Upper lobe of left lung (tissue), 6 donors: ENCODE results near the gene HDAC2. TPM values are rescaled to one million over a fixed set of nuclear protein-coding genes. Genes with fewer than 3 reads are reported as not detected.

Experiments used
- ATAC-seq, 2 donors: fragments of 200-7000 bp; cut with Tn5 transposase; one replicate each; pipeline ENCODE4 v1.9.1; 2022; ENCODE audit warnings: mild to moderate bottlenecking in 2 of 2, moderate library complexity in 2 of 2; ENCODE audit not compliant: low FRiP score in 2 of 2
- DNase-seq, 2 donors: peaks; one replicate each; pipeline ENCODE4 v3.0.0-alpha.2; 2019 to 2020
- H3K27ac ChIP-seq, 4 donors: fragments of 200-600 bp; sonication (generic); one replicate each; pipeline ENCODE4 v1.5.1; 2016 to 2019
- H3K27me3 ChIP-seq, 4 donors: fragments of 200-600 bp; sonication (generic); one replicate each; pipeline ENCODE4 v1.5.1; 2017 to 2019
- H3K36me3 ChIP-seq, 4 donors: fragments of 200-600 bp; sonication (generic); one replicate each; pipeline ENCODE4 v1.5.1; 2016 to 2019
- H3K4me1 ChIP-seq, 4 donors: fragments of 200-600 bp; sonication (generic); one replicate each; pipeline ENCODE4 v1.5.1; 2018 to 2019
- H3K4me3 ChIP-seq, 4 donors: fragments of 200-600 bp; sonication (generic); one replicate each; pipeline ENCODE4 v1.5.1; 2017 to 2019; ENCODE audit warnings: mild to moderate bottlenecking in 2 of 4, moderate library complexity in 1 of 4
- H3K9me3 ChIP-seq, 4 donors: fragments of 200-600 bp; sonication (generic); one replicate each; pipeline ENCODE4 v1.5.1; 2018 to 2019
- CTCF ChIP-seq, 6 experiments: fragments of 450-650 bp in 4 of 6; fragments of 200-600 bp in 2 of 6; sonication (generic) in 2 of 6; IDR thresholded peaks; one replicate each; pipeline ENCODE4 v1.5.1; 2016 to 2019; ENCODE audit warnings: antibody characterized with exemption in 6 of 6
- EP300 ChIP-seq, 4 donors: sonication (generic); formaldehyde crosslinking; IDR thresholded peaks; one replicate each; pipeline ENCODE4 v1.5.1; 2017; ENCODE audit warnings: antibody characterized with exemption in 4 of 4, control low read depth in 2 of 4
- POLR2A ChIP-seq, 4 donors: fragments of 450-650 bp; IDR thresholded peaks; one replicate each; pipeline ENCODE4 v1.5.1; 2016 to 2017; ENCODE audit warnings: antibody characterized with exemption in 4 of 4, mild to moderate bottlenecking in 2 of 4
- POLR2AphosphoS5 ChIP-seq, 2 donors: sonication (generic); formaldehyde crosslinking; IDR thresholded peaks; one replicate each; pipeline ENCODE4 v1.5.1; 2017; ENCODE audit warnings: antibody characterized with exemption in 2 of 2
- WGBS, 2 donors: methylation state at CpG; one replicate each; pipeline ENCODE4 v1.1.5; 2017 to 2018; 5-methylcytosine and 5-hydroxymethylcytosine counted together
- total RNA-seq, 6 donors: library from RNA; depleted of rRNA in 4 of 6; stranded (reverse); fragments of >200 nt in 4 of 6; gene quantifications; one replicate each; pipeline versions ENCODE4 v1.1.0 to v1.2.1, GENCODE V29; 2016 to 2021
- donor health status: DM: no; HTN: no; CAD: no; lungs with moderate emphysema.
- donor health status: DM: no; HTN: yes; CAD: no; lungs with severe emphysema.

Gene HDAC2
- total RNA-seq, 6 donors from 2014 or later = 19.9 to 125 (median 44.0) TPM

GRCh38 chr6:114009192-114009591, 38.2 kb upstream of the HDAC2 start:
- no peaks in the 10 kb centered on the region for H3K27me3 ChIP-seq
- no peak overlapping the region for H3K27ac ChIP-seq
- H3K4me3 ChIP-seq = no peak overlapping the region
- no peak for DNase-seq
- no peak for TF ChIP-seq CTCF (IDR thresholded peaks at IDR 0.05)
- TF ChIP-seq EP300 (IDR thresholded peaks at IDR 0.05) = no peak
- no peak for TF ChIP-seq POLR2AphosphoS5 (IDR thresholded peaks at IDR 0.05)
- no peak for TF ChIP-seq POLR2A (IDR thresholded peaks at IDR 0.05)
- no peak for ATAC-seq
- WGBS, 2 donors = 59 to 69% methylated on average over 2 of the region's 2 CpGs
- H3K36me3 ChIP-seq = no peaks in the 10 kb centered on the region
- H3K9me3 ChIP-seq = no peaks in the 10 kb centered on the region
- H3K4me1 ChIP-seq = no peaks in the 10 kb centered on the region

GRCh38 chr6:114008331-114008730, 37.4 kb upstream of the HDAC2 start:
- 66 to 73% methylated on average over 4 of the region's 4 CpGs for WGBS, 2 donors
- Histone ChIP-seq H3K27me3 (no peaks in the 10 kb centered on the region), H3K4me1 (no peaks in the 10 kb centered on the region), H3K4me3 (no peak overlapping the region), H3K9me3 (no peaks in the 10 kb centered on the region), H3K27ac (no peak overlapping the region), H3K36me3 (no peaks in the 10 kb centered on the region)
- TF ChIP-seq EP300 (IDR thresholded peaks at IDR 0.05) (no peak), CTCF (IDR thresholded peaks at IDR 0.05) (no peak), POLR2A (IDR thresholded peaks at IDR 0.05) (no peak), POLR2AphosphoS5 (IDR thresholded peaks at IDR 0.05) (no peak)
- no peak for DNase-seq
- ATAC-seq = no peak

GRCh38 chr6:114007516-114007915, 36.6 kb upstream of the HDAC2 start:
- H3K4me1 ChIP-seq = no peaks in the 10 kb centered on the region
- 86 to 97% methylated on average over 2 of the region's 2 CpGs for WGBS, 2 donors
- H3K36me3 ChIP-seq = no peaks in the 10 kb centered on the region
- H3K9me3 ChIP-seq = no peaks in the 10 kb centered on the region
- no peak for ATAC-seq
- no peaks in the 10 kb centered on the region for H3K27me3 ChIP-seq
- TF ChIP-seq CTCF (IDR thresholded peaks at IDR 0.05) (no peak), POLR2AphosphoS5 (IDR thresholded peaks at IDR 0.05) (no peak), EP300 (IDR thresholded peaks at IDR 0.05) (no peak), POLR2A (IDR thresholded peaks at IDR 0.05) (no peak)
- no peak overlapping the region for H3K4me3 ChIP-seq
- no peak for DNase-seq
- no peak overlapping the region for H3K27ac ChIP-seq

- Histone ChIP-seq H3K4me1 (no peaks in the 10 kb centered on the region), H3K27ac (no peak overlapping the region), H3K36me3 (no peaks in the 10 kb centered on the region), H3K27me3 (no peaks in the 10 kb centered on the region), H3K9me3 (no peaks in the 10 kb centered on the region), H3K4me3 (no peak overlapping the region)
- ATAC-seq (no peak), DNase-seq (no peak)
- no peak for TF ChIP-seq EP300 (IDR thresholded peaks at IDR 0.05)
- TF ChIP-seq POLR2A (IDR thresholded peaks at IDR 0.05) = no peak
- no peak for TF ChIP-seq CTCF (IDR thresholded peaks at IDR 0.05)
- no peak for TF ChIP-seq POLR2AphosphoS5 (IDR thresholded peaks at IDR 0.05)
Measured at GRCh38 chr6:114001354-114001753, 30.4 kb upstream of the HDAC2 start.

- DNase-seq (no peak), ATAC-seq (no peak)
- WGBS, 2 donors = 91 to 95% methylated on average over 2 of the region's 2 CpGs
- Histone ChIP-seq H3K27me3 (no peaks in the 10 kb centered on the region), H3K4me3 (no peak overlapping the region), H3K36me3 (no peaks in the 10 kb centered on the region), H3K27ac (no peak overlapping the region), H3K4me1 (peaks cover 0 to 4% (median under 1%) of the 10 kb centered on the region in 4 donors), H3K9me3 (no peaks in the 10 kb centered on the region)
- TF ChIP-seq CTCF (IDR thresholded peaks at IDR 0.05) (no peak), POLR2A (IDR thresholded peaks at IDR 0.05) (no peak)
Measured at GRCh38 chr6:114000069-114000468, 29.1 kb upstream of the HDAC2 start.
